ENCODE results near the gene ARFIP1. TPM values are rescaled to one million over a fixed set of nuclear protein-coding genes. Genes with fewer than 3 reads are reported as not detected.

Gene ARFIP1
- total and polyA plus RNA-seq, 2 of the 8 experiments (the other 6 are each of a cell fraction or from before 2014, with no cell fraction given): 13.5 to 38.0 TPM

- H3K36me3 ChIP-seq (ENCODE audit: control insufficient read depth in 2 of 4, insufficient read depth in 4 of 4, low read length in 3 of 4): peaks cover 6 to 60% (median 20%) of the 10 kb centered on the region in 4 experiments; a peak in 7 of 8 replicates
- no peak for DNase-seq (ENCODE audit: low read depth in 1 of 2, low spot score in 2 of 2)
- H3K27me3 ChIP-seq (replicated peaks in 1 of 4; ENCODE audit: control insufficient read depth in 3 of 4, extremely low read depth in 1 of 4, insufficient read depth in 3 of 4, low read length in 3 of 4): no peaks in the 10 kb centered on the region
- CTCF ChIA-PET (ENCODE audit: partially characterized antibody): interaction anchor here (0.8 to 2.1 kb wide), 6 partner anchors 13 to 170 kb away, joined by 3 to 6 read pairs (median 4); no protein-coding TSS in a partner anchor
- no peak overlapping the region for H4K8ac ChIP-seq (ENCODE audit: extremely low read depth, insufficient read depth, low read length)
- no peaks in the 10 kb centered on the region for H3K9me3 ChIP-seq (ENCODE audit: insufficient read depth in 2 of 2, low read depth in 1 of 2, low read length in 1 of 2)
- no peak overlapping the region for H4K5ac ChIP-seq (ENCODE audit: insufficient read length, low read depth, low read length)
- no peak overlapping the region; the same call in 1 of the 2 replicates for H2BK12ac ChIP-seq (ENCODE audit: low read depth, low read length)
- H3K4me2 ChIP-seq (ENCODE audit: insufficient read depth in 1 of 2, low read depth in 2 of 2, low read length in 2 of 2): no peak overlapping the region
- H3K18ac ChIP-seq (ENCODE audit: extremely low read depth, low read length): no peak overlapping the region
- H2BK20ac ChIP-seq (ENCODE audit: low read length): no peak overlapping the region
- H3K4me3 ChIP-seq (ENCODE audit: extremely low read depth in 1 of 4, insufficient read depth in 2 of 4, low read depth in 3 of 4, low read length in 4 of 4): no peak overlapping the region
- no peak overlapping the region for H3K23ac ChIP-seq (ENCODE audit: insufficient read length)
- no peak overlapping the region for H2BK15ac ChIP-seq (ENCODE audit: low read length)
- no peak overlapping the region for H2AK5ac ChIP-seq (ENCODE audit: low read depth, low read length)
- no peaks in the 10 kb centered on the region for H4K20me1 ChIP-seq (replicated peaks in 1 of 2; ENCODE audit: control insufficient read depth in 1 of 2, insufficient read depth in 2 of 2, low read length in 2 of 2)
- peaks cover 0 to 4% (median under 1%) of the 10 kb centered on the region in 4 experiments; a peak in 2 of 7 replicates for H3K4me1 ChIP-seq (replicated peaks in 1 of 4; ENCODE audit: control insufficient read depth in 3 of 4, insufficient read depth in 4 of 4, low read length in 3 of 4)
- H3K27ac ChIP-seq (ENCODE audit: low read depth, low read length): no peak overlapping the region
- H3K23me2 ChIP-seq (ENCODE audit: low read depth, low read length): no peaks in the 10 kb centered on the region
- H3K79me2 ChIP-seq (ENCODE audit: control insufficient read depth in 1 of 2, insufficient read depth in 2 of 2, low read length in 2 of 2): peaks cover 0 to 22% of the 10 kb centered on the region in 2 experiments; a peak in 2 of 4 replicates
- H4K91ac ChIP-seq (replicated peaks; ENCODE audit: insufficient read length, low read length): no peak overlapping the region
- H3K4ac ChIP-seq (replicated peaks; ENCODE audit: insufficient read length, low read depth, low read length): no peak overlapping the region
- no peaks in the 10 kb centered on the region for H3K79me1 ChIP-seq (ENCODE audit: low read depth, low read length)
- WGBS, 2 experiments (ENCODE audit: extremely low coverage in 1 of 2, insufficient coverage in 1 of 2, insufficient read length in 1 of 2, insufficient replicate concordance in 2 of 2, low coverage in 1 of 2, low lambda C conversion rate in 2 of 2, missing lambda C conversion rate in 1 of 2): 84% methylated on average over 12 of the region's 12 CpGs; no CpG with 5 or more reads in 1 of the 2 experiments
- no peak for FAIRE-seq
- no peak overlapping the region for H3K56ac ChIP-seq (replicated peaks; ENCODE audit: insufficient read length, low read depth, low read length)
- no peak overlapping the region for H2BK120ac ChIP-seq (replicated peaks; ENCODE audit: low read depth, low read length)
- H3K14ac ChIP-seq (ENCODE audit: insufficient read length): no peak overlapping the region
- H2AFZ ChIP-seq (ENCODE audit: low read length): no peak overlapping the region
- no peak overlapping the region for H2BK5ac ChIP-seq (ENCODE audit: low read depth, low read length)
- H3K9ac ChIP-seq (replicated peaks in 1 of 4; ENCODE audit: extremely low read depth in 1 of 4, low read depth in 3 of 4, low read length in 3 of 4): no peak overlapping the region
- POLR2A ChIA-PET (ENCODE audit: partially characterized antibody): interaction anchor here (0.9 to 2.5 kb wide), 3 partner anchors 18 to 108 kb away, joined by 3 to 7 read pairs (median 3); no protein-coding TSS in a partner anchor
- TF ChIP-seq SP2 (IDR thresholded peaks at IDR 0.05; ENCODE audit: low read length) (no peak), NRF1 (IDR thresholded peaks at IDR 0.05; ENCODE audit: low read depth, low read length) (no peak), KDM4A (IDR thresholded peaks at IDR 0.05; ENCODE audit: low read depth, low read length, severe bottlenecking) (no peak), RXRA (IDR thresholded peaks at IDR 0.05; ENCODE audit: insufficient read depth, low read depth, low read length) (no peak), CREB1 (IDR thresholded peaks at IDR 0.05) (no peak), ASH2L (IDR thresholded peaks at IDR 0.05; ENCODE audit: low read length) (no peak), HDAC2 (IDR thresholded peaks at IDR 0.05; ENCODE audit: borderline replicate concordance in 1 of 2, low read depth in 2 of 2, low read length in 2 of 2) (no peak), JUND (IDR thresholded peaks at IDR 0.05; ENCODE audit: low read length) (no peak), TEAD4 (IDR thresholded peaks at IDR 0.05; ENCODE audit: low read depth, low read length) (no peak), POLR2AphosphoS5 (IDR thresholded peaks at IDR 0.05; ENCODE audit: low read depth, low read length) (no peak), RFX5 (IDR thresholded peaks at IDR 0.05; ENCODE audit: borderline replicate concordance, low read depth, low read length) (no peak), CHD1 (IDR thresholded peaks at IDR 0.05; ENCODE audit: low read depth, low read length) (no peak), FOSL1 (IDR thresholded peaks at IDR 0.05; ENCODE audit: insufficient read depth, low read depth, low read length) (no peak)
These were observed 177.1 kb downstream of the ARFIP1 start for GRCh38 chr4:152956650-152957436.
